Astrocyte (in vitro differentiated cells and primary cell): ENCODE data around the gene DNAJB1.

ENCODE experiments used
- CTCF ChIP-seq: IDR thresholded peaks from 2 replicates; pipeline ENCODE4 v1.5.1; 2011; ENCODE audit warnings: low read depth, mild to moderate bottlenecking, inconsistent platforms, low read length, moderate library complexity; ENCODE audit not compliant: insufficient read depth
- EZH2 ChIP-seq: IDR thresholded peaks from 2 replicates; pipeline ENCODE4 v1.6.1; 2012; ENCODE audit warnings: mild to moderate bottlenecking, low read length, inconsistent platforms; ENCODE audit not compliant: insufficient read depth

GRCh38 chr19:14553939-14554243, 35.7 kb upstream of the DNAJB1 start:
- TF ChIP-seq CTCF (no peak), EZH2 (no peak)
